NCI-H2081 treated with DMSO at 0.1 percent for 48 hours (cell line): ENCODE results near the gene SMAD7.
"Not testable (repeated sequence)": the region's sequence is repeated elsewhere in the genome, so short reads cannot be mapped to it uniquely, and the experiment has no call there.

ENCODE experiments used
- DNase-seq: peaks from one replicate; lab custom pipeline; 2025; lab: John Stamatoyannopoulos, UW

SMAD7 gene

DNA sequence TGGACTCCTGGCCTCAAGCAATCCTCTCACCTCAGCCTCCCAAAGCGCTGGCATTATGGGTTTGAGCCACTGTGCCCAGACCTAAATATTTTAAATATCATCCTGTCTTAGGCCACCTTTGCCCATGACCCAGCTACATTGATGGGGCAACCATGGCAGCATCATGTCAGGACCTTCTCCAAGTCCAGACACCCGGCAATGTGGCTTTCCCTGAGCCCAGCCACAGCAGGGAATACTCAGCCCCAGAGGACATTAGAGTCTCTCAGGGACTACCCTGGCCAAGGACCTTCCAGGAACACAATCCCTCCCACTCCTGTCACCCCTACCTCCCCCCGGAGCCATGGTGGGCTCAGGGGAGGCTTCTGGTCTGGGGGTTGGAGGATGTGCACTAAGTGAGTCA is 72.8 kb downstream of the SMAD7 start:
- no peak for DNase-seq

DNA sequence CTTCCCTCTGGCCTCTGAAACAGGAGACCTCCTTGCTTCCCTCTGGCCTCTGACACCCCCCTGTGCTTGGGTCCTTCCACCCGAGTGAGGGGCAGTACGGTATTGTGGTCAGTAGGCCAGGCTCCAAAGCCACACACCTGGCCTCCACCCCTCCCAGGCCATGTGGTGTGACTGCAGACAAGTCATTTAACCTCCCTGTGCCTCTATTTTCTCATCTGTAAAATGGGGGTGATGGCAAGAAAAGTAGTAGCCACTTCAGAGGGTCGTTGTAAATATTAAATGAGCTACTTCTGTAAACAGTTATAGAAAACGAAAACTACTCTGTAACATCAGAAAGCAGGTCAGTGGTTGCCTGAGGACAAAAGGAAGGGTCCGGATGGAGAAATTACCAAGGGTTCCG is 74.2 kb downstream of the SMAD7 start:
- no peak for DNase-seq

DNA sequence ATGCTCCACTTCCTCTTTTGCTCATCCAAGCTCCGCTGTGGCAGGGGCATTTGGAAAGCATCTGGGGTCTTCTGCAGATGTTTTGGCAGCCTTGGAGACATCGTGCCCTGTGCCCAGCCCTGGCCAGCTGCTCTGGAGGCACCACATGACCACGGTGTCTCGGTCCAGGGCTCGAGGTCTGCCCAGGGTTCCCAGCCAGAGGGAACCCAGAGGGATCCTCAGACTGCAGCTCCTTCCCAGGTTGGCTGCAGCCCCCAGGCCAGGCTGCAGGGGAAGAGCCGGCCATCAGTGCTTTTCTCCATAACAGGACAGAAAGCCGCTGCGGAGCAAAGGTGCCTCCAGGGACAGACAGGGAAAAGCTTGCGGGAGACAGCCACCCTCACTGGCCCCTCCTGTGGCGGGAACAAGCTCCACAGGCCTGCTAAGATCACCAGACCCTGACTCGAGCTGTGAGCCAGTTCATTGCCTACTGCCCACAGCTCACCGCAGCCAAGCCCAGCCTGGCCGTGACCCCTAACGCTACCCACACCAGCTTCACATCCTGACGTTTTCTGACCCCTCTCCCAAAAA is 74.7 kb downstream of the SMAD7 start:
- no peak for DNase-seq

DNA sequence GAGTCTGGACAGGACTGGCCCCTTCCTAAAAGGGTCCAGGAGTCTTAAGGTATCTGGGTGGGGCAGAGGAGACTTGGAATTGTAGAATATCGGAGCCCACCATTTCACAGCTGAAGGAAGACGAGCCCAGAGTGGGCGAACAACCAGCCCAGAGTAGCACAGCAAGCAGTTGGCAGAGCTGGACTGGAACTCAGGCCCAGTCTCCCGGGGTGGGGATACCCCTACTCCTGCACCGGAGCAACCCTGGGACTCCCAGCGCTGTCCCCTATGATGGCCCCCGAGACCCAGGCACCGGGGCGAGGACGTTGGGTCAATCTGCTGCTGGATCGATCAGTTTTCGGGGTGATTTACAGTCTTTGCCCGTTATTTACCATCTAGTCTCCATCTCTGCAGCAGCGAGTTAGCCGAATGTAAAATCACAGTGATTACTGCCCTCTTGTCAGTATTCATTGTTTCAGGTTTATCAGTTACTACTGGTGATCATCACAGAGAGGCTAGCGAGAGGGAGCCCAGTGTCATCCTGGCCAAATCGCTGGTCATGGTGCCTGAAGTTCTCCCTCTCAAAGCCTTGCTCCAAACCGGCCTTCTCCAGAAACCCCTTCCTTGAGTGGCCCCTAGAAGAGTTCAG is 75.3 kb downstream of the SMAD7 start:
- no peak for DNase-seq

DNA sequence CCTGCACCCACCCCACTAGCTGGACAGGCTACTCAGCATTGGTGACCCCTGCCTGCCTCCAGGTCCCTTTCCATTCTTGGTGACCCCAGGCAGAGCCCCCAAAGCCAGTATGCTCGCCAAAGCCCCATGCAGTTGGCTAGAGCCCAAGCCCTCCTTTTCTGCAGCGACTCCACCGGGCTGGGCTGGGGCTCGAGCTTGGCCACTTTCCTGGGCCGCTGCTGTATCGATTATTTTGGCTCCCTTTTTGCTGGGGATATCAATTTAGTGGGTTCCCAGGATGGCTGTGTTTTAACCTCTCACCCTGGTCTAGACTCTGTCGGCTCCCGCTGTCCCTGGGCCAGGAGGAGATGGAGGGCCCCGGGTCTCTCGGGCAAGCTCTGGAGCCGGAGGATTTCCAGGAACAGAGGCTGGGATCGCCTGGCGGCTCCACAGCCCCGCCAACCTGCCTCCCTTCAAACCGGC is 76.0 kb downstream of the SMAD7 start:
- no peak for DNase-seq

DNA sequence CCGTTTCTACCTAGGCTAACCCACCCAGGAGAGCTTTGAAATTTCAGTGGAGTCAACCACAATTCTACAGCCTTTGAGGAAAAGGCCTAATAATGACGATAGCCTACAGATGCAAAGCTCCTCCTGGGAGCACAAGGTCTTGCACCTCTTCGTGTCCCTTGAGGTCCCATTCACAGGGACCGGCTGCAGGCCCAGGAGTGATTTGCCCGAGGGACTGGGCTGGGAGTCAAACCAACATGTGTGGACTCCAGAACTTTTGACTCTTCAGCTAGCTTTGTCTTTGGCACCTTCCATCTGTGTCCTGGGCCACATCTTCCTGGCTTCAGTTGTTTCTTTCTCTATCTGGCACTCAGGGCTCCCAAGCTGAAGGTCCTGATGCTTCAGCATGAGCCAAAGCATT is 76.5 kb downstream of the SMAD7 start:
- no peak for DNase-seq

DNA sequence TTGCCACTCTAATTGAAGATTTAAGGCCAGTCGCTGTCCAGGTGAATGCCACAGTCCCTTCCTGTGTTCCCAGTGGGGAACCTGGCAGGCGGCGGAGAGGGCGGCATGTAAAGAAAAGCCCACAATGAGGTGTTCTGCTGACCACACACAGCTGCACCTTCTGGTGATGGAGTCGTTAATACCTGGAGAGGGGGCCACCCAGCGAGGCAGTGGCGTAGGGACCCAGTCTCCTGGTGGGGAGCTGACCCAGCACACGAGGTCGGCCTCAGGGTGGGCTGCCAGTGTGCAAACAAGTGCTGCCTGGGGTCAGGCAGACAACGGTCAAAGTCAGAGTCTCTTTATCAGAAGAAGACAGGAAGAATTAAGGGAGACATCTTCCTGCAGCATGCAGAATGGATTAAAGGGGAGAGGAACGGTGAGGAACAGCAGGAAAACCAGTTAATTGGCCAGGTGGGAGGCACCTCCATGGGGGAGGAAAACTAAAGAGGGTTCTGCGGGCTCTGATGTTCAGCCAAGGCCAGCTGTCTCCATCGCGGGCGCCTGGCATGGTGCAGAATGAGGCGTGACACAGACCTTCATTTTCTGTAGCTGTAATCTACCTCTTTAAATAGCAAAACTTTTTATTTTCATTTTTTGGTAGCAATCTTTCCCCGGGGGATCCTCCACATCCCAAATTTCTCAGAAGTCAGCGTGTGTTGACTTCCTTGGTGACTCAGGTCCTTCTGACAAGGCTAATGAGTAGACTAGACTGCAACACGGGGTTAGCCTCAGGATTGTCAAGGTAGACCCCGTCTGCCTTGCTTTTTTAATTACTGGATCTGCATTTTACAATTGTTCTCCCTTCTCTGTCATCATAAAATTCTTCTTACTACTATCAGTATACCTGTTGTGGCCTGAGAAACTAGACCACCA is 78.3 kb downstream of the SMAD7 start:
- DNase-seq, result no peak

DNA sequence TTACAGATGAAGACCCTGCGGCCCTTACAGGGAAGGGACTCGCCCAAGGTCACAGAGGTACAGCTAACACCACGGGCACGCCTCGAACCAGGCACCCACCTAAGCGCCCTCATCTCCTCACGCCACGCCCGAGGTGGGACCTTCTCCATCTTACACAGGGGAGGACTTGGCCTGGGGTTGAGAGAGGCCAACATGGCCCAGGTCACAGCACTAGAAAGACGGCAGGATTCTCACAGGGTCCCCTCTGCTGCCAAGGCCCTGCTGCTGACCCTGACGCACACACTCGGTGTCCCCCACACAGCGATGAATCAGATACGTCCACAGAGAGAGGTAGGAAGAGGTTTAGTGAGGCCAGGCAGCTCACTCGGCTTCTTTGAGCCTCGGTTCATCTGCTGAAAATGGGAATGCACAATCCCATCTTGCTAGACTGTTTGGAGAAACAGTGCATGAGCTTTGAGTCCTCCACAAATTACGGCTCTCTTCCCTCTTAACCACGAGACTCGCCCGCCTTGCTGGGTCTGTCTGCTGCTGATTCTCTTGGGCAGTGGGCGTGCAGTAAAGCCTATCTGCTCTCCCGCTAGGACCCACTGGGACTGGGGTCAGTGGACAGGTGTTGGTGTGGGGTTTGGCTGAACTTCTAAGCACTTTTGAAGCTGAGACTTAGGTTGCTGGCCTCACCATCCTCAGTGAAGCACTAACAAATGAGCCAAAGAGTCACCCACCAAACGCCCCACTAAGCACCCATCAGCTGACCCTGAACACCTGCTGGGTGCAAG is 79.2 kb downstream of the SMAD7 start:
- no peak for DNase-seq

DNA sequence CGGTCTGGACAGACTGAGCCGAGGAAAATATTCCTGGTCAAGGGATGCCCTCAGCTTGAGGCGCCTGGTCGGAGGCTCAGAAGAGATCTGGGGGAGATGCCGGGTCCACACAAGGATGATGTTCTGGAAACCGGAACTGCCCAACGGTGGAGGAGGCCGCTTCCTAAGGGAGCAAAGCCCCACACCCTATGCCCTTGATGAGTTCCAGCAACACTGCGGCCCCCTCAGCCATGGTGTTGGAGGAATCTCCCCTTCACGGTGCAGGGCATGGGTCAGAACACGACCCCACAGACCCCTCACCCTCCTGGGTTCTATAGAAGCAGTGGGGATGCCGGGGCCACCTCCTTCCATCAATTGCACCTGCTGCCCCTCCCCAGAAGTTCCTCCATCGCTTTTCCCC is 79.8 kb downstream of the SMAD7 start:
- DNase-seq, result not testable (repeated sequence)
